Ishikawa (cell line): Measurements from ENCODE around the gene KRTAP4-5.

ENCODE experiments used
- CEBPB ChIP-seq: IDR thresholded peaks from 2 replicates; pipeline ENCODE4 v1.6.1; 2012
- CREB1 ChIP-seq: IDR thresholded peaks from 2 replicates; pipeline ENCODE4 v1.6.1; 2012; ENCODE audit warnings: low read depth
- EGR1 ChIP-seq: IDR thresholded peaks from 2 replicates; pipeline ENCODE4 v1.6.1; 2012
- EP300 ChIP-seq: IDR thresholded peaks from 2 replicates; pipeline ENCODE4 v1.6.1; 2012; ENCODE audit warnings: borderline replicate concordance
- FOXM1 ChIP-seq: IDR thresholded peaks from 2 replicates; pipeline ENCODE4 v1.6.1; 2012; ENCODE audit warnings: low read depth, borderline replicate concordance
- NFIC ChIP-seq: IDR thresholded peaks from 2 replicates; pipeline ENCODE4 v1.6.1; 2012
- RAD21 ChIP-seq: IDR thresholded peaks from 2 replicates; pipeline ENCODE4 v1.6.1; 2012; ENCODE audit warnings: low read depth
- REST ChIP-seq: IDR thresholded peaks from 2 replicates; pipeline ENCODE4 v1.6.1; 2012; ENCODE audit warnings: low read depth, mild to moderate bottlenecking
- TAF1 ChIP-seq: IDR thresholded peaks from 2 replicates; pipeline ENCODE4 v1.6.1; 2012; ENCODE audit warnings: low read depth, mild to moderate bottlenecking
- TCF12 ChIP-seq: IDR thresholded peaks from 2 replicates; pipeline ENCODE4 v1.6.1; 2012; ENCODE audit warnings: low read depth
- TEAD4 ChIP-seq: IDR thresholded peaks from 2 replicates; pipeline ENCODE4 v1.6.1; 2012
- YY1 ChIP-seq: IDR thresholded peaks from 2 replicates; pipeline ENCODE4 v1.6.1; 2012; ENCODE audit warnings: low read depth
- ZBTB7A ChIP-seq: IDR thresholded peaks from 2 replicates; pipeline ENCODE4 v1.6.1; 2012; ENCODE audit warnings: low read depth
- TF ChIP-seq, protein P1 (sequence below): IDR thresholded peaks from 2 replicates; pipeline ENCODE4 v1.6.1; 2012
- TF ChIP-seq, protein P2 (sequence below): IDR thresholded peaks from 2 replicates; pipeline ENCODE4 v1.6.1; 2012

The KRTAP4-5 gene

GRCh38 chr17:41133880-41134735 lies 15.5 kb downstream of the KRTAP4-5 start:
- TF ChIP-seq, protein P1, sequence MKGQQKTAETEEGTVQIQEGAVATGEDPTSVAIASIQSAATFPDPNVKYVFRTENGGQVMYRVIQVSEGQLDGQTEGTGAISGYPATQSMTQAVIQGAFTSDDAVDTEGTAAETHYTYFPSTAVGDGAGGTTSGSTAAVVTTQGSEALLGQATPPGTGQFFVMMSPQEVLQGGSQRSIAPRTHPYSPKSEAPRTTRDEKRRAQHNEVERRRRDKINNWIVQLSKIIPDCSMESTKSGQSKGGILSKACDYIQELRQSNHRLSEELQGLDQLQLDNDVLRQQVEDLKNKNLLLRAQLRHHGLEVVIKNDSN = no peak
- TF ChIP-seq YY1 (no peak), ZBTB7A (no peak), TEAD4 (no peak), TAF1 (no peak), NFIC (no peak), TCF12 (no peak), EGR1 (no peak), CREB1 (no peak), REST (no peak), EP300 (no peak), FOXM1 (no peak), RAD21 (no peak), CEBPB (no peak)
- TF ChIP-seq, protein P2, sequence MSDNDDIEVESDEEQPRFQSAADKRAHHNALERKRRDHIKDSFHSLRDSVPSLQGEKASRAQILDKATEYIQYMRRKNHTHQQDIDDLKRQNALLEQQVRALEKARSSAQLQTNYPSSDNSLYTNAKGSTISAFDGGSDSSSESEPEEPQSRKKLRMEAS = no peak

DNA sequence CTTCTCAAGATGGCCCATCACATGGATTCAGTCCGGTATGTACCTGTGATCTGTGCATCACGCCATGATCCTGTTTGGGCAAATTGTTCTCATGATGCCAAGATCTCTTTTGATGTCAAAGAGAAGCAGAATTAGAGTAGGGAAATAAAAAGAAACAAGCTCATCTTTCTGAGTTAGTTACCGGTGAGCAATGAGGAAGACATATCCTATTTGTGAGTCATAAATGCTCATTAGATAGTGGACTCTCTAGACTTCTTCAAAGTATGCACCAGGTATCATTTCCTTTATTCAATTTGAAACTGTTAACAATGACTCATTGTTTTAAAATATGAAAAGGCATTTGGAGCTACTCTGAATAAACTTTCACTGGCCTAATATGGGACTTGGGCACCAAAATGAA lies 17.6 kb downstream of the KRTAP4-5 start:
- TF ChIP-seq EP300 = no peak
- no peak for TF ChIP-seq REST
- TF ChIP-seq EGR1 = no peak
- TF ChIP-seq ZBTB7A = no peak
- TF ChIP-seq, protein P2 = no peak
- TF ChIP-seq FOXM1 = no peak
- no peak for TF ChIP-seq RAD21
- TF ChIP-seq NFIC = no peak
- TF ChIP-seq TCF12 = no peak
- no peak for TF ChIP-seq YY1
- TF ChIP-seq CREB1 = no peak
- TF ChIP-seq, protein P1 = no peak
- no peak for TF ChIP-seq CEBPB
- no peak for TF ChIP-seq TAF1
- TF ChIP-seq TEAD4 = no peak

DNA sequence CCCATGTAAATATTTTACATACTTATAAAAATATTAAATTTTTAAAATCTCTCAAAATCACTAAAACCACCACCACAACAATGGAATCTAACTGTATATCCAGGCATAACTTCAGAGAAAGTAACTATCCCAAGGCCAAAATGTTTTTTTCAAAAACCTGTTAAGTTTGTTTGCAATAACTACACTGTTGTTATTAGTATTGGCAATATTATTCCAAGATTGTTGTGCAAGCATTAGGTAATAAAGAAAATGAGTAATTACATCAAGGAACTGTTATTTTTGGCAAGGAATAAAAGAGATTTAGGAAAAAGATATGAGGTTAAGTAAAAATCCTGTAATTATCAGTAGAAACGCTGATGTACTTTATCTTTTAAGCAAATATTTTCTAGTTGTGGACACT lies 22.3 kb downstream of the KRTAP4-5 start:
- no peak for TF ChIP-seq NFIC
- TF ChIP-seq ZBTB7A = no peak
- TF ChIP-seq TEAD4 = no peak
- TF ChIP-seq, protein P1 = no peak
- no peak for TF ChIP-seq EP300
- no peak for TF ChIP-seq TCF12
- TF ChIP-seq REST = no peak
- TF ChIP-seq CREB1 = no peak
- TF ChIP-seq RAD21 = no peak
- no peak for TF ChIP-seq TAF1
- no peak for TF ChIP-seq FOXM1
- TF ChIP-seq, protein P2 = no peak
- TF ChIP-seq YY1 = no peak
- no peak for TF ChIP-seq EGR1
- TF ChIP-seq CEBPB = no peak
